Gastroesophageal sphincter (tissue), 3 donors: ENCODE data around the gene F11.

Source experiments
- POLR2A ChIP-seq, 2 donors: fragments of 450-650 bp; IDR thresholded peaks; one replicate each; pipeline ENCODE4 v1.6.1; 2017; ENCODE audit warnings: antibody characterized with exemption in 2 of 2, mild to moderate bottlenecking in 2 of 2, moderate library complexity in 1 of 2
- POLR2AphosphoS5 ChIP-seq: sonication (generic); formaldehyde crosslinking; IDR thresholded peaks from one replicate; pipeline ENCODE4 v1.6.1; 2017; ENCODE audit warnings: antibody characterized with exemption
- TF ChIP-seq, protein P1 (sequence below), 4 experiments: fragments of 200-600 bp in 2 of 4; fragments of 450-650 bp in 2 of 4; sonication (generic) in 1 of 4; IDR thresholded peaks; one replicate each; pipeline ENCODE4 v1.5.1; 2017 to 2019; ENCODE audit warnings: antibody characterized with exemption in 4 of 4, mild to moderate bottlenecking in 2 of 4, moderate library complexity in 2 of 4

DNA sequence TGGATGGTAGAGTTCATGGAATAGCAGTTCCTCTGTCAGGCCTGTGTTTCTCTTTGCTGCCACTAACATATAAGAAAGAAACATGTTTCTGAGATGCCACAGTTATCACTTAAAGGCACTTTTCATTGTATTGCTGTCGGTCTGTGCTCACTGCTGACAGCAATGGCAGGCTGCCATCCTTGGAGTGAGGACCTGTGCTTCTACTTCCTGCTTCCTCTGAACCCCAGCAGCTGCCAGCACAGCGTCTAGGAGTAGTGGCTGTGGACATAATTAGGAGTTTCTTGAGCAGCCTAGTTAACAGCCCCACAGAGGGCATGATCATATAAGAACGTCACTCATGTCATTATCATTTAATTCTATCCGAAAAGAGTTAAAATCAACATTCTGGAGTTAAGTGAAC, 30.5 kb downstream of the F11 start:
- TF ChIP-seq, protein P1, sequence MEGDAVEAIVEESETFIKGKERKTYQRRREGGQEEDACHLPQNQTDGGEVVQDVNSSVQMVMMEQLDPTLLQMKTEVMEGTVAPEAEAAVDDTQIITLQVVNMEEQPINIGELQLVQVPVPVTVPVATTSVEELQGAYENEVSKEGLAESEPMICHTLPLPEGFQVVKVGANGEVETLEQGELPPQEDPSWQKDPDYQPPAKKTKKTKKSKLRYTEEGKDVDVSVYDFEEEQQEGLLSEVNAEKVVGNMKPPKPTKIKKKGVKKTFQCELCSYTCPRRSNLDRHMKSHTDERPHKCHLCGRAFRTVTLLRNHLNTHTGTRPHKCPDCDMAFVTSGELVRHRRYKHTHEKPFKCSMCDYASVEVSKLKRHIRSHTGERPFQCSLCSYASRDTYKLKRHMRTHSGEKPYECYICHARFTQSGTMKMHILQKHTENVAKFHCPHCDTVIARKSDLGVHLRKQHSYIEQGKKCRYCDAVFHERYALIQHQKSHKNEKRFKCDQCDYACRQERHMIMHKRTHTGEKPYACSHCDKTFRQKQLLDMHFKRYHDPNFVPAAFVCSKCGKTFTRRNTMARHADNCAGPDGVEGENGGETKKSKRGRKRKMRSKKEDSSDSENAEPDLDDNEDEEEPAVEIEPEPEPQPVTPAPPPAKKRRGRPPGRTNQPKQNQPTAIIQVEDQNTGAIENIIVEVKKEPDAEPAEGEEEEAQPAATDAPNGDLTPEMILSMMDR (IDR thresholded peaks at IDR 0.05): no peak
- TF ChIP-seq POLR2AphosphoS5 (no peak), POLR2A (IDR thresholded peaks at IDR 0.05) (no peak)
